ENCODE data around the gene PLK3.
"Not testable (repeated sequence)": the region's sequence is repeated elsewhere in the genome, so short reads cannot be mapped to it uniquely, and the experiment has no call there.

PLK3 gene

DNA sequence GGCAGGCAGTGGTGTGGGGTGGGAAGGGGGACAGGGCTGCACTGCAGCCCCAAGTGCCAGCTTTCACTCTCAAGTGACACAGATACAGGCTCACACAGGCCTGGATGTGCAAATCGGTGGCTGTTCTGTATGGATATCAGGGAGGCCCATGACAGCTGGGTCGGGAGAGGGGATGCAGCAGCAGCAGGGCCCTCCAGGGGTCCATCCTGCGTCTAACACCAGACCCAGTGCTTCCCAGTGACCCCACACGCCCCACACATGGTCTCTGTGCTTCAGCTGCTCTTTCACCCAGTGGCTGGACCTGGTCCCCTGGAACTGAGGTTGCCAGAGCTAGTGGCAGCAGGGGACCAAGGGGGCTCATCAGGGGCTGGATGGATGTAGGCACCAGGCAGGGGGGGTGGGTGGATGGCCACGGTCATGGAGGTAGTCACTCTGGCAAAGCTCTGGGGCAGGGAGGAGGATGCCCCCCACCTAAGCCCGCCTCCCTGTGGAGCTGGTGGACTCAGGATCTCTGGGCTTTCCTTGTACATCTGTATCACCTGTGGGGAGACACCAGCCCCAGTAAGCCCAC is 22.0 kb downstream of the PLK3 start:
- Histone ChIP-seq H3K36me3 (peaks cover 0 to 7% (median 0%) of the 10 kb centered on the region in 3 donors), H3K4me3 (no peak overlapping the region), H3K4me1 (peaks cover 0 to 27% (median 18%) of the 10 kb centered on the region in 4 donors), H3K9me3 (no peaks in the 10 kb centered on the region), H3K27ac (peak overlapping the region in 1 of 2 donors; percentile 99), H3K27me3 (no peaks in the 10 kb centered on the region)
- TF ChIP-seq, protein P1, sequence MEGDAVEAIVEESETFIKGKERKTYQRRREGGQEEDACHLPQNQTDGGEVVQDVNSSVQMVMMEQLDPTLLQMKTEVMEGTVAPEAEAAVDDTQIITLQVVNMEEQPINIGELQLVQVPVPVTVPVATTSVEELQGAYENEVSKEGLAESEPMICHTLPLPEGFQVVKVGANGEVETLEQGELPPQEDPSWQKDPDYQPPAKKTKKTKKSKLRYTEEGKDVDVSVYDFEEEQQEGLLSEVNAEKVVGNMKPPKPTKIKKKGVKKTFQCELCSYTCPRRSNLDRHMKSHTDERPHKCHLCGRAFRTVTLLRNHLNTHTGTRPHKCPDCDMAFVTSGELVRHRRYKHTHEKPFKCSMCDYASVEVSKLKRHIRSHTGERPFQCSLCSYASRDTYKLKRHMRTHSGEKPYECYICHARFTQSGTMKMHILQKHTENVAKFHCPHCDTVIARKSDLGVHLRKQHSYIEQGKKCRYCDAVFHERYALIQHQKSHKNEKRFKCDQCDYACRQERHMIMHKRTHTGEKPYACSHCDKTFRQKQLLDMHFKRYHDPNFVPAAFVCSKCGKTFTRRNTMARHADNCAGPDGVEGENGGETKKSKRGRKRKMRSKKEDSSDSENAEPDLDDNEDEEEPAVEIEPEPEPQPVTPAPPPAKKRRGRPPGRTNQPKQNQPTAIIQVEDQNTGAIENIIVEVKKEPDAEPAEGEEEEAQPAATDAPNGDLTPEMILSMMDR (IDR thresholded peaks at IDR 0.05), result no peak
- intact Hi-C loops (cut with DNase I; ENCODE audit: low total_unique reads), result no loop called here
- DNase-seq, result peak; percentile 20 to 63

DNA sequence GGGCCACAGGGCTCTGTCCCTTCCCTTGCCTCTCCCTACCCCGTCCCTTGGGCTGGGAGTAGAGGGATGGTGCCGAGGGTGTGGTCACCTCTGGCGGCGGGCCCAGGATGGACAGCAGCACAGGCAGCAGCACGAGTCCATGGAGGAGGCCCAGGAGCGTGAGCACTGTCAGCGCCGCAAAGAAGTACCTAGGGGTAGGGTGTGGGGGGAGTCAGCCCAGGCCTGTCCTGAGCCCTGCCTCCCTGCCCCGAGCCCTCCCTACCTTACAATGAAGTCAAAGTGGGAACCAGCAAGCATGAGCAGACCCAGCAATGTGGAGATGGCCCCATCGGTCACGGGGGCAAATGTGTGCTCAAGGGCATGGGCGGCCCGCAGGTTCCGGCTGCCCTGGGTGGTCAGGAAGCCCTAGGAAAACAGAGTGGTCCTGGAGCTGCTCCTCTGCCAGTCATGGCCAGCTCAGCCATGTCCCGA is 22.8 kb downstream of the PLK3 start:
- peak in 1 of 2 donors; percentile 23 for DNase-seq
- H3K36me3 ChIP-seq, result peaks cover 0 to 10% (median 0%) of the 10 kb centered on the region in 3 donors
- intact Hi-C loops (cut with DNase I; ENCODE audit: low total_unique reads), result no loop called here
- no peaks in the 10 kb centered on the region for H3K27me3 ChIP-seq
- no peak overlapping the region for H3K4me3 ChIP-seq
- H3K4me1 ChIP-seq, result peaks cover 0 to 27% (median 18%) of the 10 kb centered on the region in 4 donors
- no peak overlapping the region for H3K27ac ChIP-seq
- TF ChIP-seq, protein P1 (IDR thresholded peaks at IDR 0.05), result no peak
- no peaks in the 10 kb centered on the region for H3K9me3 ChIP-seq

DNA sequence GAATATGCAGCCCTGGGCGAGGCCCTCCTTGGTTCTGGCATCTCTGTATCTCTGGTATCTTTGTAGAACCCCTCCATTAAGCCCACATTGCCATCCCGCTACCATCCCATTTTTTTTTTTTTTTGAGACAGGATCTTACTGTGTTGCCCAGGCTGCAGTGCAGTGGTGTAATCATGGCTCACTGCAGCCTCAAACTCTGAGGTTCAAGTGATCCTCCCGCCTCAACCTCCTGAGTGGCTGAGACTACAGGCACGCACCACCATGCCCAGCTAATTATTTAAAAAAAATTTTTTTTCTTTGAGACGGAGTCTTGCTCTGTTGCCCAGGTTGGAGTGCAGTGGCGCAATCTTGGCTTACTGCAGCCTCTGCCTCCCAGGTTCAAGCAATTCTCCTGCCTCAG is 24.2 kb downstream of the PLK3 start:
- H3K27ac ChIP-seq; H3K9me3 ChIP-seq; H3K4me3 ChIP-seq; H3K27me3 ChIP-seq; intact Hi-C loops (cut with DNase I; ENCODE audit: low total_unique reads): not testable (repeated sequence)
- peak in 1 of 2 donors; percentile 1 for DNase-seq
- peaks cover 0 to 17% (median 0%) of the 10 kb centered on the region in 3 donors for H3K36me3 ChIP-seq
- peaks cover 0 to 14% (median 10%) of the 10 kb centered on the region in 4 donors for H3K4me1 ChIP-seq

DNA sequence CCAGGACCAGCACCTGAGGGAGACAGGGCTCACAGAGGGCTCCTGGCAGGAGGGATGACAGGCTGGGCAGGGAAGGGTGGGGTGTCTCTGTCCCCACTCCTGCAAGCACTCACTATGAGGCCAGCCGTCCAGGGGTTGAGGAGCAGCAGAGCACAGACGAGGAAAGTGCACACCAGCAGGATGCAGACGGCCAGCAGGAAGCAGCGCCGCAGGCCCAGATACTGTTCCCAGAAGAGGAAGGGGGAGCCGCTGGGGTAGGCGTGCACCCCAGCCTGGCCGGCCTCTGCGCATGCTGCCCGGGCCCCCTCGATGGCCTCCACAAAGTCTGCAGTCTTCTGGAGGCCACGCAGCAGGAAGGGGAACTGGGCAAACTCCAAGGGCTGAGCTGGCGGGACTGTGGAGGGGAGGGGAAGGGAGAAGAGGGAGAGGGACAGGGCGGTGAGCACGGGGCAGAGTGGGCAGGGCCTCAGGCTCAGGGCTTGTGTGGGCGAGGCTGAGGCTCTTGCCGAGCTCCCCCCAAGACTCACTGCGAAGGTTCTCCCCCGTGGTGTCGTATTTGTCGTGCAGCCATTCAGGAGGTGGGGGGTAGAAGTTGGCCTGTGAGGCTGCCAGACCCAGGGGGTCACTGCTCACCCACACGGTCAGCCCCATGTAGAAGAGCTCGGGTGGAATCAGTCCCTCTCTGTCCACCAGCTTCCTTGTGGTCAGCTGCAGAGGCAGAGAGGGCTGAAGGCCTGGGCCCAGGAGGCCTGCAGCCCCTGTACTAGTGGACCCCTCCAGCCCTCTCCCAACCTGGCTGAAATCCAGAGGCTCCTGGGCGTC is 26.4 kb downstream of the PLK3 start:
- Histone ChIP-seq H3K4me1 (no peaks in the 10 kb centered on the region), H3K36me3 (peaks cover 0 to 20% (median 0%) of the 10 kb centered on the region in 3 donors), H3K9me3 (no peaks in the 10 kb centered on the region), H3K27ac (peak overlapping the region in 1 of 2 donors; percentile 28), H3K4me3 (peak overlapping the region in 1 of 2 donors; percentile 8), H3K27me3 (no peaks in the 10 kb centered on the region)
- DNase-seq, result peak; percentile 78 to 87
- TF ChIP-seq, protein P1 (IDR thresholded peaks at IDR 0.05), result no peak
- intact Hi-C loops (cut with DNase I; ENCODE audit: low total_unique reads), result no loop called here

DNA sequence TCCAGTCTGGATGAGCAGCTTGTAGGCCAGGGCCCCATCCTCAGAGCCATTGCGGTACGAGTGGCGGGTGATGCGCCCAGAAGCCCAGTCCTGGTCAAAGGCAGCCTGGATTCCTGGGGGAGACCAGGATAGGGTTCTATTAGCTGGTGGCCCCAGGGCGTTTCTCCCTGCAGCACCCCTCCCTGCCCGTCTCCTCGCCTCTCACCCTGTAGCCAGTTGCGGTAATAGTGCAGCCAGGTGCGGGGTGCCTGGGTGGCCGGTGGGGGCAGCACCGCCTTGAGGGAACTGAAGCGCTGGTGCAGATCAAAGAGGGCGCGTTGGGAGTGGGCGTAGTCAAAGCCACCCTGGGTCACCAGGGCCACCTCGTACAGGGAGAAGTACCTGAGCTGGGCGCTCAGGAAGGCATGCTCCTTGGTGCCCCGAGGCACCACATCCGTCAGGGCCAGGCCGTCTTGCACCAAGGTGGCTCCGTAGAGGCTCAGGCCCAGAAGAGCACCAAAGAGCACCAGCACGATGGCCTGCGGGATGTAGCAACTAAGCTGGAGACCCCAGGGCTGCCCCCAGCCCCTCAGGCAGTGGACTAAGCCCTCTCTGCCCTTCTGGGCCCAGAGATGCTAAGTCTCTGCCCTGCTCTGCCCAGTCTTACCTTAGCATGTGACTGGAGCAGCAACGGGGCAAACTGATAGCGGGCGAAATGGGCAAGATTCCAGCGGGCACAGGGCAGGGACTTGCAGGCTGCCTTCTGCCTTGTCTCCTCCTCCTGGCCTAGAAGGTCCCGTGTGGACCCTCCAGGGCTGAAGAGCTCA is 27.2 kb downstream of the PLK3 start:
- no peak for DNase-seq
- Histone ChIP-seq H3K4me3 (no peak overlapping the region), H3K36me3 (peaks cover 0 to 20% (median 0%) of the 10 kb centered on the region in 3 donors), H3K4me1 (no peaks in the 10 kb centered on the region), H3K27me3 (no peaks in the 10 kb centered on the region), H3K27ac (peak overlapping the region in 1 of 2 donors; percentile 28), H3K9me3 (no peaks in the 10 kb centered on the region)
- intact Hi-C loops (cut with DNase I; ENCODE audit: low total_unique reads), result no loop called here
- TF ChIP-seq, protein P1 (IDR thresholded peaks at IDR 0.05), result no peak
